H1 (cell line): ENCODE data around the gene YIPF1. TPM values are rescaled to one million over a fixed set of nuclear protein-coding genes. Genes with fewer than 3 reads are reported as not detected.

ENCODE experiments used
- BACH1 ChIP-seq: IDR thresholded peaks from 2 replicates; pipeline ENCODE4 v1.6.1; 2012; ENCODE audit warnings: low read length, improper control_type of control experiment
- CREB1 ChIP-seq: IDR thresholded peaks from 2 replicates; pipeline ENCODE4 v1.6.1; 2012; ENCODE audit warnings: inconsistent platforms
- EP300 ChIP-seq, 2 experiments: IDR thresholded peaks; 1 replicate in 1 of 2; 2 replicates in 1 of 2; pipeline ENCODE4 v1.6.1; 2011 to 2012; ENCODE audit warnings: low read depth in 2 of 2, low read length in 2 of 2, mild to moderate bottlenecking in 2 of 2, borderline replicate concordance in 1 of 2, inconsistent platforms in 1 of 2, moderate library complexity in 1 of 2
- JUND ChIP-seq: IDR thresholded peaks from 2 replicates; pipeline ENCODE4 v1.6.1; 2011; ENCODE audit warnings: mild to moderate bottlenecking, improper control_type of control experiment, low read length
- RFX5 ChIP-seq: IDR thresholded peaks from 2 replicates; pipeline ENCODE4 v1.6.1; 2011; ENCODE audit warnings: low read depth, low read length, improper control_type of control experiment, borderline replicate concordance
- RXRA ChIP-seq: IDR thresholded peaks from 2 replicates; pipeline ENCODE4 v1.6.1; 2011; ENCODE audit warnings: low read depth, mild to moderate bottlenecking, low read length, moderate library complexity; ENCODE audit not compliant: insufficient read depth
- TEAD4 ChIP-seq: IDR thresholded peaks from 2 replicates; pipeline ENCODE4 v1.6.1; 2012; ENCODE audit warnings: low read depth, low read length, inconsistent platforms, mixed read lengths
- ZNF274 ChIP-seq: IDR thresholded peaks from 2 replicates; pipeline ENCODE4 v1.7.0; 2012; ENCODE audit warnings: low read length, borderline replicate concordance; ENCODE audit errors: extremely low read depth
- polyA plus RNA-seq, 7 experiments: library from polyadenylated mRNA; depleted of rRNA in 3 of 7; stranded (reverse) in 5 of 7; unstranded in 2 of 7; fragments of >200 nt in 5 of 7; fragments of 200-250 nt in 2 of 7; gene quantifications; 1 replicate in 5 of 7; 2 replicates in 1 of 7; 4 replicates in 1 of 7; pipeline versions ENCODE4 v1.2.1 to v1.2.3, GENCODE V29; 2011 to 2013; ENCODE audit warnings: missing spikeins in 2 of 7, mixed read lengths in 2 of 7
- total RNA-seq: library from RNA; stranded (reverse); fragmentation: NEBNext Ultra II Directional; extraction: Animal tissue kit (Norgen Biotek cat#: 25700); gene quantifications from 2 replicates; pipeline ENCODE4 v1.2.1, GENCODE V29; 2021
- TF ChIP-seq, protein P1 (sequence below): fragments of 300-600 bp; sonication (generic); IDR thresholded peaks from 2 replicates; pipeline ENCODE4 v1.7.1; 2012; ENCODE audit warnings: low read length, moderate library complexity, mild to moderate bottlenecking, inconsistent platforms; ENCODE audit not compliant: insufficient replicate concordance
- TF ChIP-seq, protein P2 (sequence below): IDR thresholded peaks from 2 replicates; pipeline ENCODE4 v1.6.1; 2011; ENCODE audit warnings: low read depth, mild to moderate bottlenecking, low read length; ENCODE audit not compliant: insufficient read depth
- TF ChIP-seq, protein P3 (sequence below): IDR thresholded peaks from 2 replicates; pipeline ENCODE4 v1.6.1; 2011; ENCODE audit warnings: low read length, improper control_type of control experiment

YIPF1 gene
- total and polyA plus RNA-seq, 2 of the 8 experiments (the other 6 are each of a cell fraction or from before 2014, with no cell fraction given), result 31.8 to 53.7 TPM

DNA sequence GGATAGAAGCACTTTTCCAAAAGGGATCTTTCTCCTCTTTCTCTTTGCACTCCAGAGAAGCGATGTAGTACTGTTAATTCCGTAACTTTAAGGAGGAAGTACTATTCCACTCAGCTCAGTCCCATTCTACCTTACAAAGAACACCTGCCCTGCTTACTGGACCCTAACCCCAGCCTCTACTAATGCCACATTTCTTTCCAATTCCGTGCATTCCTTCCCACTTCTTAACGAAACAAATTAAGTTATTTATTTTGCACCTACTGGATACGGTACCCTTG, 52.0 kb downstream of the YIPF1 start (continued):
- TF ChIP-seq, protein P1, sequence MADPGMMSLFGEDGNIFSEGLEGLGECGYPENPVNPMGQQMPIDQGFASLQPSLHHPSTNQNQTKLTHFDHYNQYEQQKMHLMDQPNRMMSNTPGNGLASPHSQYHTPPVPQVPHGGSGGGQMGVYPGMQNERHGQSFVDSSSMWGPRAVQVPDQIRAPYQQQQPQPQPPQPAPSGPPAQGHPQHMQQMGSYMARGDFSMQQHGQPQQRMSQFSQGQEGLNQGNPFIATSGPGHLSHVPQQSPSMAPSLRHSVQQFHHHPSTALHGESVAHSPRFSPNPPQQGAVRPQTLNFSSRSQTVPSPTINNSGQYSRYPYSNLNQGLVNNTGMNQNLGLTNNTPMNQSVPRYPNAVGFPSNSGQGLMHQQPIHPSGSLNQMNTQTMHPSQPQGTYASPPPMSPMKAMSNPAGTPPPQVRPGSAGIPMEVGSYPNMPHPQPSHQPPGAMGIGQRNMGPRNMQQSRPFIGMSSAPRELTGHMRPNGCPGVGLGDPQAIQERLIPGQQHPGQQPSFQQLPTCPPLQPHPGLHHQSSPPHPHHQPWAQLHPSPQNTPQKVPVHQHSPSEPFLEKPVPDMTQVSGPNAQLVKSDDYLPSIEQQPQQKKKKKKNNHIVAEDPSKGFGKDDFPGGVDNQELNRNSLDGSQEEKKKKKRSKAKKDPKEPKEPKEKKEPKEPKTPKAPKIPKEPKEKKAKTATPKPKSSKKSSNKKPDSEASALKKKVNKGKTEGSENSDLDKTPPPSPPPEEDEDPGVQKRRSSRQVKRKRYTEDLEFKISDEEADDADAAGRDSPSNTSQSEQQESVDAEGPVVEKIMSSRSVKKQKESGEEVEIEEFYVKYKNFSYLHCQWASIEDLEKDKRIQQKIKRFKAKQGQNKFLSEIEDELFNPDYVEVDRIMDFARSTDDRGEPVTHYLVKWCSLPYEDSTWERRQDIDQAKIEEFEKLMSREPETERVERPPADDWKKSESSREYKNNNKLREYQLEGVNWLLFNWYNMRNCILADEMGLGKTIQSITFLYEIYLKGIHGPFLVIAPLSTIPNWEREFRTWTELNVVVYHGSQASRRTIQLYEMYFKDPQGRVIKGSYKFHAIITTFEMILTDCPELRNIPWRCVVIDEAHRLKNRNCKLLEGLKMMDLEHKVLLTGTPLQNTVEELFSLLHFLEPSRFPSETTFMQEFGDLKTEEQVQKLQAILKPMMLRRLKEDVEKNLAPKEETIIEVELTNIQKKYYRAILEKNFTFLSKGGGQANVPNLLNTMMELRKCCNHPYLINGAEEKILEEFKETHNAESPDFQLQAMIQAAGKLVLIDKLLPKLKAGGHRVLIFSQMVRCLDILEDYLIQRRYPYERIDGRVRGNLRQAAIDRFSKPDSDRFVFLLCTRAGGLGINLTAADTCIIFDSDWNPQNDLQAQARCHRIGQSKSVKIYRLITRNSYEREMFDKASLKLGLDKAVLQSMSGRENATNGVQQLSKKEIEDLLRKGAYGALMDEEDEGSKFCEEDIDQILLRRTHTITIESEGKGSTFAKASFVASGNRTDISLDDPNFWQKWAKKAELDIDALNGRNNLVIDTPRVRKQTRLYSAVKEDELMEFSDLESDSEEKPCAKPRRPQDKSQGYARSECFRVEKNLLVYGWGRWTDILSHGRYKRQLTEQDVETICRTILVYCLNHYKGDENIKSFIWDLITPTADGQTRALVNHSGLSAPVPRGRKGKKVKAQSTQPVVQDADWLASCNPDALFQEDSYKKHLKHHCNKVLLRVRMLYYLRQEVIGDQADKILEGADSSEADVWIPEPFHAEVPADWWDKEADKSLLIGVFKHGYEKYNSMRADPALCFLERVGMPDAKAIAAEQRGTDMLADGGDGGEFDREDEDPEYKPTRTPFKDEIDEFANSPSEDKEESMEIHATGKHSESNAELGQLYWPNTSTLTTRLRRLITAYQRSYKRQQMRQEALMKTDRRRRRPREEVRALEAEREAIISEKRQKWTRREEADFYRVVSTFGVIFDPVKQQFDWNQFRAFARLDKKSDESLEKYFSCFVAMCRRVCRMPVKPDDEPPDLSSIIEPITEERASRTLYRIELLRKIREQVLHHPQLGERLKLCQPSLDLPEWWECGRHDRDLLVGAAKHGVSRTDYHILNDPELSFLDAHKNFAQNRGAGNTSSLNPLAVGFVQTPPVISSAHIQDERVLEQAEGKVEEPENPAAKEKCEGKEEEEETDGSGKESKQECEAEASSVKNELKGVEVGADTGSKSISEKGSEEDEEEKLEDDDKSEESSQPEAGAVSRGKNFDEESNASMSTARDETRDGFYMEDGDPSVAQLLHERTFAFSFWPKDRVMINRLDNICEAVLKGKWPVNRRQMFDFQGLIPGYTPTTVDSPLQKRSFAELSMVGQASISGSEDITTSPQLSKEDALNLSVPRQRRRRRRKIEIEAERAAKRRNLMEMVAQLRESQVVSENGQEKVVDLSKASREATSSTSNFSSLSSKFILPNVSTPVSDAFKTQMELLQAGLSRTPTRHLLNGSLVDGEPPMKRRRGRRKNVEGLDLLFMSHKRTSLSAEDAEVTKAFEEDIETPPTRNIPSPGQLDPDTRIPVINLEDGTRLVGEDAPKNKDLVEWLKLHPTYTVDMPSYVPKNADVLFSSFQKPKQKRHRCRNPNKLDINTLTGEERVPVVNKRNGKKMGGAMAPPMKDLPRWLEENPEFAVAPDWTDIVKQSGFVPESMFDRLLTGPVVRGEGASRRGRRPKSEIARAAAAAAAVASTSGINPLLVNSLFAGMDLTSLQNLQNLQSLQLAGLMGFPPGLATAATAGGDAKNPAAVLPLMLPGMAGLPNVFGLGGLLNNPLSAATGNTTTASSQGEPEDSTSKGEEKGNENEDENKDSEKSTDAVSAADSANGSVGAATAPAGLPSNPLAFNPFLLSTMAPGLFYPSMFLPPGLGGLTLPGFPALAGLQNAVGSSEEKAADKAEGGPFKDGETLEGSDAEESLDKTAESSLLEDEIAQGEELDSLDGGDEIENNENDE, result no peak
- TF ChIP-seq CREB1, result no peak
- TF ChIP-seq, protein P2, sequence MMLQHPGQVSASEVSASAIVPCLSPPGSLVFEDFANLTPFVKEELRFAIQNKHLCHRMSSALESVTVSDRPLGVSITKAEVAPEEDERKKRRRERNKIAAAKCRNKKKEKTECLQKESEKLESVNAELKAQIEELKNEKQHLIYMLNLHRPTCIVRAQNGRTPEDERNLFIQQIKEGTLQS, result no peak
- TF ChIP-seq JUND, result no peak
- TF ChIP-seq RXRA, result no peak
- no peak for TF ChIP-seq EP300 (IDR thresholded peaks at IDR 0.05; ENCODE audit: borderline replicate concordance in 1 of 2, low read depth in 2 of 2, low read length in 2 of 2)
- TF ChIP-seq TEAD4, result no peak
- no peak for TF ChIP-seq BACH1
- no peak for TF ChIP-seq ZNF274
- TF ChIP-seq, protein P3, sequence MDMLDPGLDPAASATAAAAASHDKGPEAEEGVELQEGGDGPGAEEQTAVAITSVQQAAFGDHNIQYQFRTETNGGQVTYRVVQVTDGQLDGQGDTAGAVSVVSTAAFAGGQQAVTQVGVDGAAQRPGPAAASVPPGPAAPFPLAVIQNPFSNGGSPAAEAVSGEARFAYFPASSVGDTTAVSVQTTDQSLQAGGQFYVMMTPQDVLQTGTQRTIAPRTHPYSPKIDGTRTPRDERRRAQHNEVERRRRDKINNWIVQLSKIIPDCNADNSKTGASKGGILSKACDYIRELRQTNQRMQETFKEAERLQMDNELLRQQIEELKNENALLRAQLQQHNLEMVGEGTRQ, result no peak
- no peak for TF ChIP-seq RFX5
